CD8-positive, alpha-beta memory T cell (primary cell): Measurements from ENCODE around the gene TSSC4. TPM values are rescaled to one million over a fixed set of nuclear protein-coding genes. Genes with fewer than 3 reads are reported as not detected.

Experiments used
- CTCF ChIA-PET: fragments of 350-600 bp; sonication (Branson Sonifier 250); formaldehyde crosslinking; loops from one replicate; lab custom pipeline; 2021; ENCODE audit warnings: antibody characterized with exemption; lab: Charles Lee
- POLR2A ChIA-PET: fragments of 350-600 bp; sonication (Branson Sonifier 250); formaldehyde crosslinking; loops from one replicate; lab custom pipeline; 2021; ENCODE audit warnings: antibody characterized with exemption; lab: Charles Lee
- DNase-seq, 5 donors: peaks; one replicate each; pipeline versions ENCODE4 v3.0.0 to v3.0.0-alpha.2; 2020 to 2022; ENCODE audit warnings: mixed read lengths in 1 of 5
- H3K27ac ChIP-seq: one replicate; pipeline ENCODE4 v1.7.0; 2013; ENCODE audit warnings: low read depth, mild to moderate bottlenecking, low read length, moderate library complexity
- H3K27me3 ChIP-seq: 2 replicates; pipeline ENCODE4 v1.7.0; 2013; ENCODE audit warnings: low read length, mild to moderate bottlenecking; ENCODE audit not compliant: insufficient read depth, poor library complexity, severe bottlenecking
- H3K36me3 ChIP-seq: 2 replicates; pipeline ENCODE4 v1.7.0; 2013; ENCODE audit warnings: mild to moderate bottlenecking, low read length, moderate library complexity; ENCODE audit not compliant: insufficient read depth
- H3K4me1 ChIP-seq: 2 replicates; pipeline ENCODE4 v1.7.0; 2013; ENCODE audit warnings: mild to moderate bottlenecking, low read length, moderate library complexity; ENCODE audit not compliant: insufficient read depth
- H3K4me3 ChIP-seq: 2 replicates; pipeline ENCODE4 v1.7.0; 2013; ENCODE audit warnings: mild to moderate bottlenecking, low read length
- H3K9me3 ChIP-seq: 2 replicates; pipeline ENCODE4 v1.7.0; 2013; ENCODE audit warnings: mild to moderate bottlenecking, low read length
- H3K27ac Mint-ChIP-seq, 8 donors: one replicate each; pipeline ENCODE4 v1.8.0; 2020 to 2021; ENCODE audit warnings: mixed read lengths in 8 of 8, mild to moderate bottlenecking in 6 of 8, inconsistent platforms in 3 of 8, moderate library complexity in 3 of 8
- H3K27me3 Mint-ChIP-seq, 2 donors: one replicate each; pipeline ENCODE4 v1.8.0; 2020 to 2021; ENCODE audit warnings: mixed read lengths in 2 of 2, mild to moderate bottlenecking in 1 of 2, moderate library complexity in 1 of 2
- H3K36me3 Mint-ChIP-seq, 3 donors: one replicate each; pipeline ENCODE4 v1.8.0; 2020 to 2021; ENCODE audit warnings: mixed read lengths in 3 of 3, inconsistent platforms in 1 of 3, mild to moderate bottlenecking in 1 of 3
- H3K4me1 Mint-ChIP-seq, 3 donors: one replicate each; pipeline ENCODE4 v1.8.0; 2020 to 2021; ENCODE audit warnings: mixed read lengths in 3 of 3, inconsistent platforms in 1 of 3, mild to moderate bottlenecking in 1 of 3
- H3K4me3 Mint-ChIP-seq, 7 donors: one replicate each; pipeline ENCODE4 v1.8.0; 2020 to 2021; ENCODE audit warnings: mixed read lengths in 7 of 7, mild to moderate bottlenecking in 6 of 7, moderate library complexity in 4 of 7, inconsistent platforms in 2 of 7
- H3K9me3 Mint-ChIP-seq, 5 donors: one replicate each; pipeline ENCODE4 v1.8.0; 2020 to 2022; ENCODE audit warnings: mixed read lengths in 5 of 5, mild to moderate bottlenecking in 3 of 5, moderate library complexity in 2 of 5, inconsistent platforms in 1 of 5
- polyA plus RNA-seq: library from polyadenylated mRNA; unstranded; fragments of 300-500 nt; fragmentation: Illumina TruSeq; gene quantifications from one replicate; pipeline ENCODE4 v1.2.3, GENCODE V29; 2021
- total RNA-seq, 2 experiments: library from RNA; stranded (reverse); gene quantifications; one replicate each; pipeline ENCODE4 v1.2.3, GENCODE V29; 2021

TSSC4 gene
- total and polyA plus RNA-seq, 3 experiments from 2014 or later, result 79.6 to 85.6 (median 84.1) TPM

GRCh38 chr11:2380396-2380795 is 20.2 kb upstream of the TSSC4 start:
- H3K36me3 Mint-ChIP-seq, result peaks cover 0 to 17% (median 0%) of the 10 kb centered on the region in 3 donors
- peak overlapping the region; percentile 73 to 88 (median 79) for H3K27ac Mint-ChIP-seq
- H3K27me3 Mint-ChIP-seq, result peaks cover 0 to 3% of the 10 kb centered on the region in 2 donors
- H3K27ac ChIP-seq, result no peak overlapping the region
- ChIA-PET CTCF (no interaction called here), POLR2A (no interaction called here)
- H3K4me3 ChIP-seq, result no peak overlapping the region
- H3K4me3 Mint-ChIP-seq, result peak overlapping the region in 6 of 7 donors; percentile 47 to 82 (median 70)
- peaks cover 43 to 76% (median 54%) of the 10 kb centered on the region in 3 donors for H3K4me1 Mint-ChIP-seq
- H3K9me3 Mint-ChIP-seq, result no peaks in the 10 kb centered on the region
- no peaks in the 10 kb centered on the region for H3K9me3 ChIP-seq
- no peak for DNase-seq
- H3K4me1 ChIP-seq, result peaks cover 50% of the 10 kb centered on the region
- H3K27me3 ChIP-seq, result no peaks in the 10 kb centered on the region
- no peaks in the 10 kb centered on the region for H3K36me3 ChIP-seq

- H3K27ac ChIP-seq, result no peak overlapping the region
- H3K9me3 ChIP-seq, result no peaks in the 10 kb centered on the region
- ChIA-PET POLR2A (no interaction called here), CTCF (no interaction called here)
- peaks cover 55% of the 10 kb centered on the region for H3K4me1 ChIP-seq
- Mint-ChIP-seq H3K9me3 (no peaks in the 10 kb centered on the region), H3K27me3 (peaks cover 0 to 3% of the 10 kb centered on the region in 2 donors), H3K36me3 (peaks cover 0 to 20% (median 0%) of the 10 kb centered on the region in 3 donors), H3K27ac (peak overlapping the region in 7 of 8 donors; percentile 29 to 87 (median 76)), H3K4me1 (peaks cover 48 to 80% (median 58%) of the 10 kb centered on the region in 3 donors), H3K4me3 (peak overlapping the region in 5 of 7 donors; percentile 27 to 72 (median 55))
- no peaks in the 10 kb centered on the region for H3K27me3 ChIP-seq
- peak in 1 of 5 donors; percentile 49 for DNase-seq
- no peak overlapping the region for H3K4me3 ChIP-seq
- no peaks in the 10 kb centered on the region for H3K36me3 ChIP-seq
Observed at GRCh38 chr11:2380807-2381350, 19.7 kb upstream of the TSSC4 start.

GRCh38 chr11:2381494-2382128 is 18.9 kb upstream of the TSSC4 start:
- POLR2A ChIA-PET, result interaction anchor here (1.2 kb wide), 1 partner anchor 19 kb away, joined by 3 read pairs; the partner anchor contains the start of gene TSSC4
- Histone ChIP-seq H3K27ac (no peak overlapping the region), H3K9me3 (no peaks in the 10 kb centered on the region), H3K27me3 (no peaks in the 10 kb centered on the region), H3K4me3 (no peak overlapping the region), H3K36me3 (no peaks in the 10 kb centered on the region), H3K4me1 (peaks cover 60% of the 10 kb centered on the region)
- peak in 1 of 5 donors; percentile 44 for DNase-seq
- Mint-ChIP-seq H3K36me3 (peaks cover 0 to 23% (median 0%) of the 10 kb centered on the region in 3 donors), H3K27me3 (no peaks in the 10 kb centered on the region), H3K9me3 (no peaks in the 10 kb centered on the region), H3K4me1 (peaks cover 52 to 83% (median 59%) of the 10 kb centered on the region in 3 donors), H3K4me3 (peak overlapping the region; percentile 23 to 79 (median 57)), H3K27ac (peak overlapping the region in 6 of 8 donors; percentile 17 to 81 (median 48))
- CTCF ChIA-PET, result interaction anchor here (0.7 to 1.6 kb wide), 2 partner anchors 19 to 76 kb away, joined by 3 to 11 read pairs; partner anchors contain the start of gene TSSC4

- peaks cover 62% of the 10 kb centered on the region for H3K4me1 ChIP-seq
- POLR2A ChIA-PET, result interaction anchor here (0.8 to 1.2 kb wide), 2 partner anchors 18 to 20 kb away, joined by 3 to 5 read pairs; partner anchors contain the start of gene TSSC4
- H3K4me3 ChIP-seq, result no peak overlapping the region
Observed at GRCh38 chr11:2382129-2382517, 18.4 kb upstream of the TSSC4 start.

GRCh38 chr11:2382936-2383851 is 17.4 kb upstream of the TSSC4 start:
- CTCF ChIA-PET, result interaction anchor here (1.4 to 2.8 kb wide), 3 partner anchors 17 to 80 kb away, joined by 3 to 11 read pairs (median 7); partner anchors contain the start of gene TSSC4
- Histone ChIP-seq H3K9me3 (no peaks in the 10 kb centered on the region), H3K4me3 (no peak overlapping the region), H3K36me3 (no peaks in the 10 kb centered on the region), H3K4me1 (peaks cover 71% of the 10 kb centered on the region), H3K27ac (no peak overlapping the region), H3K27me3 (no peaks in the 10 kb centered on the region)
- Mint-ChIP-seq H3K4me1 (peaks cover 66 to 94% (median 71%) of the 10 kb centered on the region in 3 donors), H3K36me3 (peaks cover 0 to 19% (median 0%) of the 10 kb centered on the region in 3 donors), H3K27ac (peak overlapping the region in 7 of 8 donors; percentile 33 to 84 (median 63)), H3K9me3 (no peaks in the 10 kb centered on the region), H3K27me3 (no peaks in the 10 kb centered on the region), H3K4me3 (peak overlapping the region in 4 of 7 donors; percentile 8 to 87 (median 46))
- peak in 1 of 5 donors; percentile 43 for DNase-seq
- POLR2A ChIA-PET, result interaction anchor here (0.6 to 1.2 kb wide), 3 partner anchors 17 to 231 kb away, joined by 3 to 5 read pairs (median 3); partner anchors contain the start of gene TSSC4

More at GRCh38 chr11:2382129-2382517, 18.4 kb upstream of the TSSC4 start:
- Histone ChIP-seq H3K27me3 (no peaks in the 10 kb centered on the region), H3K27ac (no peak overlapping the region), H3K9me3 (no peaks in the 10 kb centered on the region), H3K36me3 (no peaks in the 10 kb centered on the region)
- peaks cover 0 to 23% (median 0%) of the 10 kb centered on the region in 3 donors for H3K36me3 Mint-ChIP-seq
- peaks cover 57 to 88% (median 64%) of the 10 kb centered on the region in 3 donors for H3K4me1 Mint-ChIP-seq
- DNase-seq, result peak in 1 of 5 donors; percentile 46
- CTCF ChIA-PET, result interaction anchor here (0.7 to 1.6 kb wide), 2 partner anchors 19 to 76 kb away, joined by 3 to 11 read pairs; partner anchors contain the start of gene TSSC4
- no peaks in the 10 kb centered on the region for H3K9me3 Mint-ChIP-seq
- no peaks in the 10 kb centered on the region for H3K27me3 Mint-ChIP-seq
- peak overlapping the region in 2 of 7 donors; percentile 13 to 72 for H3K4me3 Mint-ChIP-seq
- peak overlapping the region in 5 of 8 donors; percentile 17 to 90 (median 67) for H3K27ac Mint-ChIP-seq

GRCh38 chr11:2383852-2384804 is 16.4 kb upstream of the TSSC4 start:
- Histone ChIP-seq H3K4me1 (peaks cover 71% of the 10 kb centered on the region), H3K4me3 (no peak overlapping the region), H3K36me3 (no peaks in the 10 kb centered on the region), H3K27me3 (no peaks in the 10 kb centered on the region), H3K9me3 (no peaks in the 10 kb centered on the region), H3K27ac (peak overlapping the region; percentile 31)
- CTCF ChIA-PET, result interaction anchor here (1.3 to 2.8 kb wide), 3 partner anchors 12 to 81 kb away, joined by 3 to 7 read pairs (median 3); partner anchors contain the start of gene TSSC4
- no peaks in the 10 kb centered on the region for H3K27me3 Mint-ChIP-seq
- H3K27ac Mint-ChIP-seq, result peak overlapping the region; percentile 47 to 96 (median 84)
- H3K9me3 Mint-ChIP-seq, result no peaks in the 10 kb centered on the region
- peak overlapping the region; percentile 58 to 92 (median 85) for H3K4me3 Mint-ChIP-seq
- H3K4me1 Mint-ChIP-seq, result peaks cover 66 to 94% (median 70%) of the 10 kb centered on the region in 3 donors
- peak in 4 of 5 donors; percentile 48 to 75 (median 60) for DNase-seq
- POLR2A ChIA-PET, result interaction anchor here (0.5 kb wide), 1 partner anchor 9 kb away, joined by 3 read pairs; no protein-coding TSS in a partner anchor
- peaks cover 0 to 16% (median 0%) of the 10 kb centered on the region in 3 donors for H3K36me3 Mint-ChIP-seq
